GM23338 (cell line): Measurements from ENCODE around the gene CDAN1. TPM values are rescaled to one million over a fixed set of nuclear protein-coding genes. Genes with fewer than 3 reads are reported as not detected.

ENCODE experiments used
- ATAC-seq: fragments of 200-7000 bp; cut with Tn5 transposase; 3 replicates; pipeline ENCODE4 v1.9.1; 2020
- DNase-seq: peaks from one replicate; pipeline ENCODE4 v3.0.0-alpha.2; 2015; ENCODE audit warnings: low spot score
- H2AFZ ChIP-seq: fragments of 200-600 bp; sonication (generic); 2 replicates; pipeline ENCODE4 v1.8.0; 2016; ENCODE audit warnings: antibody characterized with exemption, mild to moderate bottlenecking, moderate library complexity
- H3F3A ChIP-seq: fragments of 200-600 bp; sonication (generic); replicated peaks from 2 replicates; pipeline ENCODE4 v1.8.0; 2017; ENCODE audit warnings: antibody characterized with exemption, mixed run types, low read depth
- H3K27ac ChIP-seq: fragments of 200-600 bp; sonication (generic); 2 replicates; pipeline ENCODE4 v1.6.1; 2016; ENCODE audit warnings: low read depth
- H3K27me3 ChIP-seq: fragments of 200-600 bp; sonication (generic); 2 replicates; pipeline ENCODE4 v1.8.0; 2016; ENCODE audit warnings: mild to moderate bottlenecking, mixed run types, moderate library complexity; ENCODE audit not compliant: insufficient read depth
- H3K36me3 ChIP-seq: fragments of 200-600 bp; sonication (generic); 2 replicates; pipeline ENCODE4 v1.8.0; 2016; ENCODE audit warnings: mild to moderate bottlenecking; ENCODE audit not compliant: insufficient read depth
- H3K4me1 ChIP-seq: fragments of 200-600 bp; sonication (generic); 2 replicates; pipeline ENCODE4 v1.8.0; 2016; ENCODE audit warnings: mild to moderate bottlenecking, moderate library complexity; ENCODE audit not compliant: insufficient read depth
- H3K4me2 ChIP-seq: fragments of 200-600 bp; sonication (generic); 2 replicates; pipeline ENCODE4 v1.7.1; 2017; ENCODE audit warnings: mixed run types
- H3K4me3 ChIP-seq: fragments of 200-600 bp; sonication (generic); 2 replicates; pipeline ENCODE4 v1.6.1; 2016; ENCODE audit warnings: mixed run types
- H3K79me2 ChIP-seq: fragments of 200-600 bp; sonication (generic); replicated peaks from 2 replicates; pipeline ENCODE4 v1.8.0; 2017; ENCODE audit warnings: mild to moderate bottlenecking; ENCODE audit not compliant: insufficient read depth
- H3K9me2 ChIP-seq: fragments of 200-600 bp; sonication (generic); 2 replicates; pipeline ENCODE4 v1.8.0; 2017; ENCODE audit not compliant: insufficient read depth
- H4K20me1 ChIP-seq: fragments of 200-600 bp; sonication (generic); replicated peaks from 2 replicates; pipeline ENCODE4 v1.8.0; 2017; ENCODE audit warnings: mild to moderate bottlenecking; ENCODE audit not compliant: insufficient read depth
- H3K27ac Mint-ChIP-seq: 2 replicates; pipeline ENCODE4 v1.8.0; 2020; ENCODE audit warnings: inconsistent platforms, mild to moderate bottlenecking, moderate library complexity, mixed read lengths
- H3K27me3 Mint-ChIP-seq: 3 replicates; pipeline ENCODE4 v1.8.0; 2022; ENCODE audit warnings: low read depth, mild to moderate bottlenecking, moderate library complexity, mixed read lengths, inconsistent platforms; ENCODE audit not compliant: insufficient read depth, poor library complexity
- H3K36me3 Mint-ChIP-seq: 3 replicates; pipeline ENCODE4 v1.8.0; 2021; ENCODE audit warnings: low read depth, mild to moderate bottlenecking, inconsistent platforms, moderate library complexity, mixed read lengths
- H3K4me1 Mint-ChIP-seq: 3 replicates; pipeline ENCODE4 v1.8.0; 2020; ENCODE audit warnings: mild to moderate bottlenecking, inconsistent platforms, mixed read lengths
- H3K4me3 Mint-ChIP-seq: 3 replicates; pipeline ENCODE4 v1.8.0; 2021; ENCODE audit warnings: moderate library complexity, mild to moderate bottlenecking, inconsistent platforms, mixed read lengths
- H3K9me3 Mint-ChIP-seq: 3 replicates; pipeline ENCODE4 v1.8.0; 2020; ENCODE audit warnings: moderate library complexity, mild to moderate bottlenecking, inconsistent platforms, mixed read lengths
- CREB1 ChIP-seq: fragments of 250-450 bp; sonication (Bioruptor Pico); IDR thresholded peaks from 2 replicates; pipeline ENCODE4 v1.5.0; 2020; ENCODE audit warnings: low read depth, mild to moderate bottlenecking, moderate library complexity
- EZH2 ChIP-seq: fragments of 200-600 bp; sonication (generic); IDR thresholded peaks from one replicate; pipeline ENCODE4 v1.8.0; 2017; ENCODE audit warnings: antibody characterized with exemption, mild to moderate bottlenecking, low read depth; ENCODE audit not compliant: unreplicated experiment
- EZH2phosphoT487 ChIP-seq: fragments of 200-600 bp; sonication (generic); IDR thresholded peaks from one replicate; pipeline ENCODE4 v1.8.1; 2018; ENCODE audit warnings: antibody characterized with exemption; ENCODE audit not compliant: unreplicated experiment
- JUNB ChIP-seq: IDR thresholded peaks from one replicate; pipeline ENCODE4 v1.6.1; 2016; ENCODE audit warnings: antibody characterized with exemption; ENCODE audit not compliant: unreplicated experiment
- NANOG ChIP-seq: IDR thresholded peaks from 2 replicates; pipeline ENCODE4 v1.6.1; 2016; ENCODE audit warnings: antibody characterized with exemption, borderline replicate concordance
- POLR2AphosphoS5 ChIP-seq: IDR thresholded peaks from 2 replicates; pipeline ENCODE4 v1.6.1; 2016; ENCODE audit warnings: antibody characterized with exemption, low read depth
- STAT1 ChIP-seq: IDR thresholded peaks from one replicate; pipeline ENCODE4 v1.6.1; 2016; ENCODE audit warnings: antibody characterized with exemption; ENCODE audit not compliant: unreplicated experiment
- ZNF114 ChIP-seq: fragments of 250-450 bp; sonication (Bioruptor Pico); IDR thresholded peaks from 2 replicates; pipeline ENCODE4 v1.5.0; 2020; ENCODE audit warnings: mild to moderate bottlenecking, moderate library complexity
- ZNF331 ChIP-seq: fragments of 250-450 bp; sonication (Bioruptor Pico); IDR thresholded peaks from 2 replicates; pipeline ENCODE4 v1.5.0; 2020; ENCODE audit warnings: low read depth, mild to moderate bottlenecking, moderate library complexity
- polyA plus RNA-seq: library from polyadenylated mRNA; unstranded; fragments of >200 nt; fragmentation: Nextera tagmentation; extraction: Ambion mirVana; gene quantifications from 2 replicates; pipeline ENCODE4 v1.2.1, GENCODE V29; 2016
- total RNA-seq: library from RNA; depleted of rRNA; stranded (reverse); fragments of >200 nt; shearing (Covaris generic); gene quantifications from 2 replicates; pipeline ENCODE4 v1.2.3, GENCODE V29; 2014
- TF ChIP-seq, protein P1 (sequence below), 2 experiments: fragments of 200-600 bp in 1 of 2; sonication (generic) in 1 of 2; conservative IDR thresholded peaks; 2 replicates each; pipeline versions ENCODE4 v1.5.1 to v1.6.1; 2016 to 2017; ENCODE audit warnings: antibody characterized with exemption in 2 of 2, low read depth in 2 of 2, mild to moderate bottlenecking in 2 of 2, moderate library complexity in 1 of 2
- TF ChIP-seq, protein P2 (sequence below): IDR thresholded peaks from one replicate; pipeline ENCODE4 v1.6.1; 2018; ENCODE audit warnings: antibody characterized with exemption; ENCODE audit not compliant: unreplicated experiment
- TF ChIP-seq, protein P3 (sequence below): fragments of 250-450 bp; sonication (Bioruptor Pico); IDR thresholded peaks from 2 replicates; pipeline ENCODE4 v1.5.0; 2020; ENCODE audit warnings: mild to moderate bottlenecking, moderate library complexity
- TF ChIP-seq, protein P4 (sequence below): IDR thresholded peaks from 2 replicates; pipeline ENCODE4 v1.6.1; 2016; ENCODE audit warnings: antibody characterized with exemption

The CDAN1 gene
- total and polyA plus RNA-seq, 2 experiments from 2014 or later: 6.0 to 14.7 TPM

DNA sequence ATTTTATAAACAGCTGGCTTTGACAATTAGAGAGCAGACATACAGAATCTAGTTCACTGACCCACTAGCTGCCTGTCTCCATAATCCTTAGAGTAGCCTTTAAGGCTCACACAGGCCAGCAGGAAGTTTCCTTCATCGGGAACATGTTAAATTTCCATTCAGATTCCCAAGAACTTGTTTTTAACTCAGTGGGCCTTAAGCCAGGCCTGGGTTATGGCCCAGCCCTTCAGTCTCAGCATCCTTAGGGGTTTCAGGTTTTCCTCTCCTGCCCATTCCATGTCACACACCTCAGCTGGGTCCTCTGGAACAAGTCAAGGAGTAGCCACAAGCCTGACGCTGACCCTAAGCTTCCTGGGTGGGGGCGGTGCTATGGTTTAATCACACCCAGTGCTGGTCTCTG, 15.0 kb downstream of the CDAN1 start:
- H3K9me2 ChIP-seq: no peaks in the 10 kb centered on the region
- no peak overlapping the region for H3K27ac Mint-ChIP-seq
- no peaks in the 10 kb centered on the region; the same call in 1 of the 2 replicates for H4K20me1 ChIP-seq
- no peaks in the 10 kb centered on the region for H3K27me3 ChIP-seq
- peaks cover 9% of the 10 kb centered on the region for H3K27me3 Mint-ChIP-seq
- DNase-seq (no peak), ATAC-seq (no peak)
- TF ChIP-seq ZNF331 (no peak), STAT1 (no peak), EZH2phosphoT487 (no peak), JUNB (no peak), EZH2 (no peak), NANOG (no peak), POLR2AphosphoS5 (no peak), ZNF114 (CRISPR knock-in tag) (no peak), CREB1 (CRISPR knock-in tag) (no peak)
- TF ChIP-seq, protein P1, sequence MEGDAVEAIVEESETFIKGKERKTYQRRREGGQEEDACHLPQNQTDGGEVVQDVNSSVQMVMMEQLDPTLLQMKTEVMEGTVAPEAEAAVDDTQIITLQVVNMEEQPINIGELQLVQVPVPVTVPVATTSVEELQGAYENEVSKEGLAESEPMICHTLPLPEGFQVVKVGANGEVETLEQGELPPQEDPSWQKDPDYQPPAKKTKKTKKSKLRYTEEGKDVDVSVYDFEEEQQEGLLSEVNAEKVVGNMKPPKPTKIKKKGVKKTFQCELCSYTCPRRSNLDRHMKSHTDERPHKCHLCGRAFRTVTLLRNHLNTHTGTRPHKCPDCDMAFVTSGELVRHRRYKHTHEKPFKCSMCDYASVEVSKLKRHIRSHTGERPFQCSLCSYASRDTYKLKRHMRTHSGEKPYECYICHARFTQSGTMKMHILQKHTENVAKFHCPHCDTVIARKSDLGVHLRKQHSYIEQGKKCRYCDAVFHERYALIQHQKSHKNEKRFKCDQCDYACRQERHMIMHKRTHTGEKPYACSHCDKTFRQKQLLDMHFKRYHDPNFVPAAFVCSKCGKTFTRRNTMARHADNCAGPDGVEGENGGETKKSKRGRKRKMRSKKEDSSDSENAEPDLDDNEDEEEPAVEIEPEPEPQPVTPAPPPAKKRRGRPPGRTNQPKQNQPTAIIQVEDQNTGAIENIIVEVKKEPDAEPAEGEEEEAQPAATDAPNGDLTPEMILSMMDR (conservative IDR thresholded peaks at IDR 0.05; ENCODE audit: low read depth in 2 of 2): no peak
- TF ChIP-seq, protein P2, sequence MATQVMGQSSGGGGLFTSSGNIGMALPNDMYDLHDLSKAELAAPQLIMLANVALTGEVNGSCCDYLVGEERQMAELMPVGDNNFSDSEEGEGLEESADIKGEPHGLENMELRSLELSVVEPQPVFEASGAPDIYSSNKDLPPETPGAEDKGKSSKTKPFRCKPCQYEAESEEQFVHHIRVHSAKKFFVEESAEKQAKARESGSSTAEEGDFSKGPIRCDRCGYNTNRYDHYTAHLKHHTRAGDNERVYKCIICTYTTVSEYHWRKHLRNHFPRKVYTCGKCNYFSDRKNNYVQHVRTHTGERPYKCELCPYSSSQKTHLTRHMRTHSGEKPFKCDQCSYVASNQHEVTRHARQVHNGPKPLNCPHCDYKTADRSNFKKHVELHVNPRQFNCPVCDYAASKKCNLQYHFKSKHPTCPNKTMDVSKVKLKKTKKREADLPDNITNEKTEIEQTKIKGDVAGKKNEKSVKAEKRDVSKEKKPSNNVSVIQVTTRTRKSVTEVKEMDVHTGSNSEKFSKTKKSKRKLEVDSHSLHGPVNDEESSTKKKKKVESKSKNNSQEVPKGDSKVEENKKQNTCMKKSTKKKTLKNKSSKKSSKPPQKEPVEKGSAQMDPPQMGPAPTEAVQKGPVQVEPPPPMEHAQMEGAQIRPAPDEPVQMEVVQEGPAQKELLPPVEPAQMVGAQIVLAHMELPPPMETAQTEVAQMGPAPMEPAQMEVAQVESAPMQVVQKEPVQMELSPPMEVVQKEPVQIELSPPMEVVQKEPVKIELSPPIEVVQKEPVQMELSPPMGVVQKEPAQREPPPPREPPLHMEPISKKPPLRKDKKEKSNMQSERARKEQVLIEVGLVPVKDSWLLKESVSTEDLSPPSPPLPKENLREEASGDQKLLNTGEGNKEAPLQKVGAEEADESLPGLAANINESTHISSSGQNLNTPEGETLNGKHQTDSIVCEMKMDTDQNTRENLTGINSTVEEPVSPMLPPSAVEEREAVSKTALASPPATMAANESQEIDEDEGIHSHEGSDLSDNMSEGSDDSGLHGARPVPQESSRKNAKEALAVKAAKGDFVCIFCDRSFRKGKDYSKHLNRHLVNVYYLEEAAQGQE: no peak
- TF ChIP-seq, protein P3, sequence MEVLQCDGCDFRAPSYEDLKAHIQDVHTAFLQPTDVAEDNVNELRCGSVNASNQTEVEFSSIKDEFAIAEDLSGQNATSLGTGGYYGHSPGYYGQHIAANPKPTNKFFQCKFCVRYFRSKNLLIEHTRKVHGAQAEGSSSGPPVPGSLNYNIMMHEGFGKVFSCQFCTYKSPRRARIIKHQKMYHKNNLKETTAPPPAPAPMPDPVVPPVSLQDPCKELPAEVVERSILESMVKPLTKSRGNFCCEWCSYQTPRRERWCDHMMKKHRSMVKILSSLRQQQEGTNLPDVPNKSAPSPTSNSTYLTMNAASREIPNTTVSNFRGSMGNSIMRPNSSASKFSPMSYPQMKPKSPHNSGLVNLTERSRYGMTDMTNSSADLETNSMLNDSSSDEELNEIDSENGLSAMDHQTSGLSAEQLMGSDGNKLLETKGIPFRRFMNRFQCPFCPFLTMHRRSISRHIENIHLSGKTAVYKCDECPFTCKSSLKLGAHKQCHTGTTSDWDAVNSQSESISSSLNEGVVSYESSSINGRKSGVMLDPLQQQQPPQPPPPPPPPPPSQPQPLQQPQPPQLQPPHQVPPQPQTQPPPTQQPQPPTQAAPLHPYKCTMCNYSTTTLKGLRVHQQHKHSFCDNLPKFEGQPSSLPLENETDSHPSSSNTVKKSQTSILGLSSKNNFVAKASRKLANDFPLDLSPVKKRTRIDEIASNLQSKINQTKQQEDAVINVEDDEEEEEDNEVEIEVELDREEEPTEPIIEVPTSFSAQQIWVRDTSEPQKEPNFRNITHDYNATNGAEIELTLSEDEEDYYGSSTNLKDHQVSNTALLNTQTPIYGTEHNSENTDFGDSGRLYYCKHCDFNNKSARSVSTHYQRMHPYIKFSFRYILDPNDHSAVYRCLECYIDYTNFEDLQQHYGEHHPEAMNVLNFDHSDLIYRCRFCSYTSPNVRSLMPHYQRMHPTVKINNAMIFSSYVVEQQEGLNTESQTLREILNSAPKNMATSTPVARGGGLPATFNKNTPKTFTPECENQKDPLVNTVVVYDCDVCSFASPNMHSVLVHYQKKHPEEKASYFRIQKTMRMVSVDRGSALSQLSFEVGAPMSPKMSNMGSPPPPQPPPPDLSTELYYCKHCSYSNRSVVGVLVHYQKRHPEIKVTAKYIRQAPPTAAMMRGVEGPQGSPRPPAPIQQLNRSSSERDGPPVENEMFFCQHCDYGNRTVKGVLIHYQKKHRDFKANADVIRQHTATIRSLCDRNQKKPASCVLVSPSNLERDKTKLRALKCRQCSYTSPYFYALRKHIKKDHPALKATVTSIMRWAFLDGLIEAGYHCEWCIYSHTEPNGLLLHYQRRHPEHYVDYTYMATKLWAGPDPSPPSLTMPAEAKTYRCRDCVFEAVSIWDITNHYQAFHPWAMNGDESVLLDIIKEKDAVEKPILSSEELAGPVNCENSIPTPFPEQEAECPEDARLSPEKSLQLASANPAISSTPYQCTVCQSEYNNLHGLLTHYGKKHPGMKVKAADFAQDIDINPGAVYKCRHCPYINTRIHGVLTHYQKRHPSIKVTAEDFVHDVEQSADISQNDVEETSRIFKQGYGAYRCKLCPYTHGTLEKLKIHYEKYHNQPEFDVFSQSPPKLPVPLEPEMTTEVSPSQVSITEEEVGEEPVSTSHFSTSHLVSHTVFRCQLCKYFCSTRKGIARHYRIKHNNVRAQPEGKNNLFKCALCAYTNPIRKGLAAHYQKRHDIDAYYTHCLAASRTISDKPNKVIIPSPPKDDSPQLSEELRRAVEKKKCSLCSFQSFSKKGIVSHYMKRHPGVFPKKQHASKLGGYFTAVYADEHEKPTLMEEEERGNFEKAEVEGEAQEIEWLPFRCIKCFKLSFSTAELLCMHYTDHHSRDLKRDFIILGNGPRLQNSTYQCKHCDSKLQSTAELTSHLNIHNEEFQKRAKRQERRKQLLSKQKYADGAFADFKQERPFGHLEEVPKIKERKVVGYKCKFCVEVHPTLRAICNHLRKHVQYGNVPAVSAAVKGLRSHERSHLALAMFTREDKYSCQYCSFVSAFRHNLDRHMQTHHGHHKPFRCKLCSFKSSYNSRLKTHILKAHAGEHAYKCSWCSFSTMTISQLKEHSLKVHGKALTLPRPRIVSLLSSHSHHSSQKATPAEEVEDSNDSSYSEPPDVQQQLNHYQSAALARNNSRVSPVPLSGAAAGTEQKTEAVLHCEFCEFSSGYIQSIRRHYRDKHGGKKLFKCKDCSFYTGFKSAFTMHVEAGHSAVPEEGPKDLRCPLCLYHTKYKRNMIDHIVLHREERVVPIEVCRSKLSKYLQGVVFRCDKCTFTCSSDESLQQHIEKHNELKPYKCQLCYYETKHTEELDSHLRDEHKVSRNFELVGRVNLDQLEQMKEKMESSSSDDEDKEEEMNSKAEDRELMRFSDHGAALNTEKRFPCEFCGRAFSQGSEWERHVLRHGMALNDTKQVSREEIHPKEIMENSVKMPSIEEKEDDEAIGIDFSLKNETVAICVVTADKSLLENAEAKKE: no peak
- TF ChIP-seq, protein P4, sequence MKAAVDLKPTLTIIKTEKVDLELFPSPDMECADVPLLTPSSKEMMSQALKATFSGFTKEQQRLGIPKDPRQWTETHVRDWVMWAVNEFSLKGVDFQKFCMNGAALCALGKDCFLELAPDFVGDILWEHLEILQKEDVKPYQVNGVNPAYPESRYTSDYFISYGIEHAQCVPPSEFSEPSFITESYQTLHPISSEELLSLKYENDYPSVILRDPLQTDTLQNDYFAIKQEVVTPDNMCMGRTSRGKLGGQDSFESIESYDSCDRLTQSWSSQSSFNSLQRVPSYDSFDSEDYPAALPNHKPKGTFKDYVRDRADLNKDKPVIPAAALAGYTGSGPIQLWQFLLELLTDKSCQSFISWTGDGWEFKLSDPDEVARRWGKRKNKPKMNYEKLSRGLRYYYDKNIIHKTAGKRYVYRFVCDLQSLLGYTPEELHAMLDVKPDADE: no peak
- no peaks in the 10 kb centered on the region for H3K9me3 Mint-ChIP-seq
- no peaks in the 10 kb centered on the region for H3K4me1 ChIP-seq
- H3F3A ChIP-seq: no peaks in the 10 kb centered on the region
- H3K36me3 Mint-ChIP-seq: peaks cover 28% of the 10 kb centered on the region
- no peaks in the 10 kb centered on the region for H3K4me1 Mint-ChIP-seq
- no peaks in the 10 kb centered on the region for H3K79me2 ChIP-seq
- peaks cover 21% of the 10 kb centered on the region; the same call in 1 of the 2 replicates for H3K36me3 ChIP-seq
- no peak overlapping the region for H3K4me2 ChIP-seq
- H2AFZ ChIP-seq: no peak overlapping the region
- H3K27ac ChIP-seq: no peak overlapping the region
- no peak overlapping the region for H3K4me3 Mint-ChIP-seq
- H3K4me3 ChIP-seq: no peak overlapping the region
